HUES6 (cell line): ENCODE data around the gene DIPK1C.

ENCODE experiments used
- H3K27ac ChIP-seq: 2 replicates; pipeline ENCODE4 v1.7.0; 2013; ENCODE audit warnings: low read depth, mild to moderate bottlenecking, low read length, inconsistent platforms
- H3K27me3 ChIP-seq: 2 replicates; pipeline ENCODE4 v1.6.1; 2013; ENCODE audit warnings: low read length; ENCODE audit not compliant: control insufficient read depth, insufficient read depth
- H3K36me3 ChIP-seq: 2 replicates; pipeline ENCODE4 v1.6.1; 2013; ENCODE audit warnings: low read length; ENCODE audit not compliant: control insufficient read depth, insufficient read depth
- H3K4me1 ChIP-seq: 2 replicates; pipeline ENCODE4 v1.6.1; 2013; ENCODE audit warnings: low read length; ENCODE audit not compliant: control insufficient read depth, insufficient read depth
- H3K4me3 ChIP-seq: 2 replicates; pipeline ENCODE4 v1.5.1; 2013; ENCODE audit warnings: low read depth, low read length
- H3K9ac ChIP-seq: one replicate; pipeline ENCODE4 v1.6.1; 2013; ENCODE audit warnings: mild to moderate bottlenecking, low read length
- H3K9me3 ChIP-seq: 2 replicates; pipeline ENCODE4 v1.6.1; 2013; ENCODE audit warnings: low read depth, low read length; ENCODE audit not compliant: control insufficient read depth, insufficient read depth

DIPK1C gene

DNA sequence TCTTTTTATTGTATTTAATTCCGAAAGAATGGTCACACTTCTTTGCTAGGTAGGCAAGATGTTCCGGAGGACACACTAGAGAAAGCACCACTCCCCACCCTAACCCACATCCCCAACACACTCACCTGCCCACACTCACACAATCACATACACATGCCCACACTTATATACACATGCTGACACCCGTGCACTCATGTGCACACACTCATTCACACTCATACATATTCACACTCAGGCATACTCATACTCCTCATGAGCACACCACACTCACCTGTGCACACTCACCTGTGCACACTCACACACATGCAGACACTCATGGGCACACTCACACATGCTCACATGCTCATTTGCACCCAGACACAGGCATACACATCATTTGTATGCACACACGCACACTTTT is 21.4 kb downstream of the DIPK1C start:
- Histone ChIP-seq H3K4me3 (no peak overlapping the region), H3K9ac (no peak overlapping the region), H3K9me3 (peaks cover 3% of the 10 kb centered on the region; the same call in 1 of the 2 replicates), H3K27me3 (no peaks in the 10 kb centered on the region), H3K36me3 (no peaks in the 10 kb centered on the region), H3K4me1 (peaks cover 11% of the 10 kb centered on the region), H3K27ac (no peak overlapping the region)

DNA sequence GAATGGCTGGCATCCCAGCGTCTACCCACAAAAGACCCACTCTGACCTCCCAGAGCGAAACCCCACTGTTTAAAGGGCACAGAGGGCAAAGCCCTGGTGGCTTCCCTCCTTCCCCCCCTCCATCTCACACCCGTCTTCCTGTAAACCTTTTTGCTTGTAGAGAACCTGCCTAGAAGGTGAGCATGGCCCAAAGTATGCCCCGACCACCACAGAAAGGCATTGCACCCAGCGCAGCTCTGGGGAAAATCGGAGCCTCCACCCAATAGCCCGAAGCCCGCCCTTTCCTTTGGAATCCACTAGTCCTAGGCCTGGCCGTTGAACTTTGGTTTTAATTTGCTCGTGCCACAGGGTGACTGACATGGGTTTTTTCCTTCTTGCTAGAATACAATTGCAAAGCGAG is 22.6 kb downstream of the DIPK1C start:
- Histone ChIP-seq H3K9me3 (peaks cover 3% of the 10 kb centered on the region; the same call in 1 of the 2 replicates), H3K4me1 (peaks cover 11% of the 10 kb centered on the region), H3K4me3 (no peak overlapping the region), H3K27me3 (no peaks in the 10 kb centered on the region), H3K9ac (no peak overlapping the region), H3K36me3 (no peaks in the 10 kb centered on the region), H3K27ac (no peak overlapping the region)

DNA sequence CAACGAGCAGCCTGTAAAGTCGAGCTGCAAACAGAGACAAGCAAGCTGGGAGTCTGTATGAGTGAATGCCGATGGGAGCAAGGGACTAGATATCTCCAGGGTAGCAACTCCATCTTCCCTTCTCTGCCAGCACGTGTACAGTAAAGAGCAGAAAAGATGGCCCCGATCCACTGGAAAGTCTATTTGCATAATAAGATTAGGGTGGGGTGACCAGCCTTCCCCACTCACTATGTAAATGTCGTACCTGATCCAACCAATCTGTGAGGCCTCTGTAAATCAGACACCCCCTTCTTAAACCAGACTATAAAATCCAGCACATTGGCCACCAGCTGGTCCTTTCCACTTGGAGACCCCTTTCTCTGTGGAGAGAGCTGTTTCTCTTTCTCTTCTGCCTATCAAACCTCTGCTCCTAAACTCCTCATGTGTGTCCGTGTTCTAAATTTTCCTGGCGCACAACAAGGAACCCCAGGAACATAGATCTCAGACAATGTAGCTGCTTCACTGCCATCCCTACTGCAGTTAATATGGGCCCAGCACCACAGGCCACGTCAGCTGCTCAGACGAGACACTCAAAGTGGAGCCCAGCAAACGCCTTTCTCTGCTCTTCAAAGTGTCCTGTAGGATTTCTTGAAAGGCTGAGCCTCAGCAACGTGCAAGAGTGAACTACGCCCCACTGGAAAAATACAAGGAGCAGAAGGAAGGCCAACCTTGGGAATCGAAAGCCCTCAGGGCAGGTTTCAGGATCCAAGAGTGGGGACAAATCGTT is 26.1 kb downstream of the DIPK1C start:
- Histone ChIP-seq H3K9ac (no peak overlapping the region), H3K36me3 (no peaks in the 10 kb centered on the region), H3K9me3 (peaks cover 3% of the 10 kb centered on the region; the same call in 1 of the 2 replicates), H3K4me3 (no peak overlapping the region), H3K4me1 (peaks cover 2% of the 10 kb centered on the region), H3K27ac (no peak overlapping the region), H3K27me3 (no peaks in the 10 kb centered on the region)

DNA sequence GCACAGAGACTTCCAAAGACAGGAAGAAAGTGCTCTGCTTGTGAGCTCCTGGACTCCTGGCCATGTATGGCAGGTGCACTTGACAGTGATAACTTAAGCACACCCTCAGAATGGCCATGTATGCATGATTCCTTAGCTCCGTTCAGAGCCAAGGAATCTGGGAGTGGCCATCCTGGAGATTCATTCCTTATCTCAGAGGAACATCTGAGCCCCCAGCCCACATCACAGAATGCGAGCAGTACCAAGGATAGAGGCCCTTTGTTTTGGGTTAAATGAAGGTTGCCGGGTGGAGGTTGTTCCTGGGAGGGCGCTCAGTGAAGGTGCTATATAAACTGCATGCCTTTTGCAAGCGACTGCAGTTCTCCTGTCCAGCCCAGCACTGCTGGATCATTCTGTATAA is 26.9 kb downstream of the DIPK1C start:
- H3K9ac ChIP-seq, result no peak overlapping the region
- peaks cover 3% of the 10 kb centered on the region; the same call in 1 of the 2 replicates for H3K9me3 ChIP-seq
- no peak overlapping the region for H3K4me3 ChIP-seq
- H3K27me3 ChIP-seq, result no peaks in the 10 kb centered on the region
- H3K27ac ChIP-seq, result no peak overlapping the region
- H3K4me1 ChIP-seq, result no peaks in the 10 kb centered on the region
- no peaks in the 10 kb centered on the region for H3K36me3 ChIP-seq

DNA sequence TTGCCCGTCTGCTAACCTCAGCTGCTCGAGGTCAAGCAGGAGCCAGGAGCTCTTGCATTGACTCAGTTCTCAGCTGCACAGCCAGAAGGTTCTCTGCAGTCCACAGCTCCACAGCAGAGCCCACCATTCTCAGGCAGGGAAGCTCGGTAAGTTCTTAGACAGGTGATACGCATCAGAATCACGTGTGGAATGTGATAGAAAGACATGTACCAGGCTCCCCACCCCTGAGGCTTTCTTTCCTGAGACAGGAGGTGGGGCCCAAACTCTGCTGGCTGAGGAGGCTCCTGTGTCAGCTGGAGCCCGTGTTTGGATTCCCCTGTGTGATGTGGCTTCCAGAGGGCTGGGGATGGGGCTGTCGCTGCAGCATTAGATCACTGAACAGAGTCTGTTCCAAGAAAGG is 28.0 kb downstream of the DIPK1C start:
- no peaks in the 10 kb centered on the region for H3K36me3 ChIP-seq
- no peak overlapping the region for H3K4me3 ChIP-seq
- H3K27me3 ChIP-seq, result no peaks in the 10 kb centered on the region
- H3K9me3 ChIP-seq, result peaks cover 5% of the 10 kb centered on the region; the same call in 1 of the 2 replicates
- no peak overlapping the region for H3K9ac ChIP-seq
- H3K4me1 ChIP-seq, result no peaks in the 10 kb centered on the region
- no peak overlapping the region for H3K27ac ChIP-seq

DNA sequence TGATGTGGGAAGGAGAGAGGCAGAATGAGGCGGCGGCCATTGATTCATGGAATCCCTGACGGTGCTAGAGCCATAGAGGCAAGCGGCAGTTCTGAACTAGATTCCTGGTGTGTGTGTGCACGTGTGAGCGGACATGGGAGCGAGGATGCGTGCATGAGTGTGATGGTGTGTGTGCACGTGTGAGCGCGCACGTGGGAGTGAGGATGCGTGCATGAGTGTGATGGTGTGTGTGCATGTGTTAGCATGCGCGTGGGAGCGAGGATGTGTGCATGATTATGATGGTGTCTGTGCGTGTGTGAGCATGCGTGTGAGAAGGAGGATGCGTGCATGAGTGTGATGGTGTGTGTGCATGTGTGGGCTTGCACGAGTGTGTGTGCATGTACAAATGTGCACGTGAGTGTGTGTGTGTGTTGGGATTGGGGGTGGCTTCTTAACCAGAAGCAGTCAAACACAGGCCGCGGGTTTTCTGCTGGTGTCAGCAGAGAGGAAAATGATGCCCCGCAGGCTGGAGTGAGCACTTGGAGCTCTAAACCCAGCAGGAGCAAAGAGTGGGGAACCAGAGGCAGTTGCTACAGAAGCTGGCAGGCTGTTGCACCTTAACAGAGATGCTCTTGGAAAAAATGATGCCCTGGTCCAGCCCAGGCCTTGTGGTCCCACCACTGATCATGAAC is 29.5 kb downstream of the DIPK1C start:
- no peaks in the 10 kb centered on the region for H3K4me1 ChIP-seq
- no peak overlapping the region for H3K27ac ChIP-seq
- no peaks in the 10 kb centered on the region for H3K36me3 ChIP-seq
- H3K9ac ChIP-seq, result no peak overlapping the region
- no peak overlapping the region for H3K4me3 ChIP-seq
- H3K9me3 ChIP-seq, result peaks cover 3% of the 10 kb centered on the region; the same call in 1 of the 2 replicates
- H3K27me3 ChIP-seq, result no peaks in the 10 kb centered on the region

DNA sequence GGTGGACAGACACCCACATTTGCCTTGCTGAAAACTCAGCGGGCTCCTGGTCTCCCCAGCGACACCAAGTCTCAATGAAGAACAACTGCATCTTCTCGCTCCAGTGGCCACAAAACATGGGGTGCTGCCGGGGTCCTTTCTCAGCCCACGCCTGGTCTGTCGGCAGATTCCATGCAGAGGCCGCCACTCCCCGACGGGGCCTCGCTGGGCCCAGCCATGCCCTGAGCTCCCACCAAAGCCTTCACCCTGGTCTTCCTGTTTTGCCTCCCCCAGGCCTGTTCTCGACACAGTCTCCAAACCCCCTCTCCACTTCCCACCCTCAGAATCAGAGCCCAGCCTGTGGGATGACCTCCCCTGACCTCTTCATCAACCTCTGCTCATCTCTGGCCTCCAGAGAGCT is 31.2 kb downstream of the DIPK1C start:
- no peak overlapping the region for H3K9ac ChIP-seq
- H3K4me1 ChIP-seq, result no peaks in the 10 kb centered on the region
- H3K27me3 ChIP-seq, result no peaks in the 10 kb centered on the region
- H3K36me3 ChIP-seq, result no peaks in the 10 kb centered on the region
- no peak overlapping the region for H3K4me3 ChIP-seq
- H3K9me3 ChIP-seq, result 0 out of 2 replicates have a peak, but pooled peaks cover 3% of the 10 kb centered on the region
- no peak overlapping the region for H3K27ac ChIP-seq

DNA sequence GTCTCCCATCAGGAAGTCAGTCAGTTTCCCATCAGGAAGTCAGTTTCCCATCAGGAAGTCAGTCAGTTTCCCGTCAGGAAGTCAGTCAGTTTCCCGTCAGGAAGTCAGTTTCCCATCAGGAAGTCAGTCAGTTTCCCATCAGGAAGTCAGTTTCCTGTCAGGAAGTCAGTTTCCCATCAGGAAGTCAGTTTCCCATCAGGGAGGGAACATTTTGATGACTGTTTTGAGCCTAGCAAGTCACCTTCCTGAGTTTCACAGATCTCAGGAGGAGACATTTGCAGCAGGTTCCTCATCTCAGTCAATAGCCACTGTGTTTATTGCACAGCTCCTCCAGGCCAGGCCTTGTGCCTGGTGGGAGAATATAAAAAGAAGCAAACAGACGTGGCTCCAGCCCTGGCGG is 31.9 kb downstream of the DIPK1C start:
- H3K36me3 ChIP-seq, result no peaks in the 10 kb centered on the region
- H3K9ac ChIP-seq, result no peak overlapping the region
- H3K27ac ChIP-seq, result no peak overlapping the region
- no peaks in the 10 kb centered on the region for H3K4me1 ChIP-seq
- H3K27me3 ChIP-seq, result no peaks in the 10 kb centered on the region
- 0 out of 2 replicates have a peak, but pooled peaks cover 3% of the 10 kb centered on the region for H3K9me3 ChIP-seq
- H3K4me3 ChIP-seq, result no peak overlapping the region

DNA sequence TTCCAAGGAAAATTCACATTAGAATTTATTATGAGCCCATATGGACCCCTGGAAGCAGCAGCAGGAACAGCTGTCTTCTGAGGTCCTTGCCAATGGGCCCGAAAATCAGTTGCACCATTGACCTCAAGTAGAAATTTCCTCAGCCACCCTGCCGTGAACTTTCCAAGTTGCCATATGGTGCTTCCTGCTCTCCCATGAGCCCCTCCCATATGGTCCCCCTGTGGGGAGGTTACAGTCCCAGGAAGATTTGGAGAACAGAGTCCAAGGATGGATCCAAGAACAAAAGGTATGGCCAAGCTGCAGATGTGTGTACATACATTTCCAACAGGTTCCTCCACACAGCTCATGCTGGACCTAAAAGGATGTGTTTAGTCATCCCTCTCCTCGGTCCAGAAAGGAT is 34.6 kb downstream of the DIPK1C start:
- 0 out of 2 replicates have a peak, but pooled peaks cover 3% of the 10 kb centered on the region for H3K9me3 ChIP-seq
- H3K36me3 ChIP-seq, result no peaks in the 10 kb centered on the region
- no peak overlapping the region for H3K9ac ChIP-seq
- H3K4me1 ChIP-seq, result no peaks in the 10 kb centered on the region
- no peaks in the 10 kb centered on the region for H3K27me3 ChIP-seq
- no peak overlapping the region for H3K4me3 ChIP-seq
- no peak overlapping the region for H3K27ac ChIP-seq

DNA sequence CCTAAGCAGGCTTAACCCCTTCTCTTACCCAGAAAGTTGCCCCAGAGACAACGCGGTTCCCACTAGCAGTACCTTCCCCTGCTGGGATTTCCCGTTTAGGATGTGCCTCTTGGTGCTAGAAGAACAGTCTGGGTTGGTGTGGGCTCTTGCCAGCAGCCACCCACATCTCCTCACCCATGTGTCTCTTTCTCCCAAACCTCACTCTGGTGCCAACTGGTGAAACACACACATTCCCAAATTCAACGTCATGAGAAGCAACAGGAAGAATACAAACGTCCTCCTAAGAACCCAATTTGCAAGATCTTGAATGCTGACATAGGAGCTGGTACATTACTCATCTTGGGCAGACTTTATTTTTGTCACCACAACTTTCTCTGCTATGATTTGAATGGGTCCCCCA is 36.2 kb downstream of the DIPK1C start:
- H3K36me3 ChIP-seq, result no peaks in the 10 kb centered on the region
- H3K9ac ChIP-seq, result no peak overlapping the region
- no peak overlapping the region for H3K27ac ChIP-seq
- H3K27me3 ChIP-seq, result no peaks in the 10 kb centered on the region
- no peaks in the 10 kb centered on the region for H3K4me1 ChIP-seq
- 0 out of 2 replicates have a peak, but pooled peaks cover 3% of the 10 kb centered on the region for H3K9me3 ChIP-seq
- H3K4me3 ChIP-seq, result no peak overlapping the region

DNA sequence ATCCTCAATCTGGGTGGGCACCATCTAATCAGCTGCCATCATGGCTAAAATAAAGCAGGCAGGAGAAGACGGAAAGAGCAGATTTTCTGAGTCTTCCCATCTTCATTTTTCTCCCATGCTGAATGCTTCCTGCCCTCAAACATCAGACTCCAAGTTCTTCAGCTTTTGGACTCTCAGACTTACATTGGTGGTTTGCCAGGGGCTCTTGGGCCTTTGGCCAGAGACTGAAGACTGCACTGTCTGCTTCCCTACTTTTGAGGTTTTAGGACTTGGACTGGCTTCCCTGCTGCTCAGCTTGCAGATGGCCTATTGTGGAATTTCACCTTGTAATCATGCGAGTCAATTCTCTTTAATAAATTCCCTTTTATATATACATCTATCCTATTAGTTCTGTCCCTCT is 36.6 kb downstream of the DIPK1C start:
- H3K27me3 ChIP-seq, result no peaks in the 10 kb centered on the region
- no peak overlapping the region for H3K9ac ChIP-seq
- H3K27ac ChIP-seq, result no peak overlapping the region
- H3K4me1 ChIP-seq, result no peaks in the 10 kb centered on the region
- H3K9me3 ChIP-seq, result 0 out of 2 replicates have a peak, but pooled peaks cover 3% of the 10 kb centered on the region
- no peaks in the 10 kb centered on the region for H3K36me3 ChIP-seq
- H3K4me3 ChIP-seq, result no peak overlapping the region
